Measurements from ENCODE around the gene OR2A7. TPM values are rescaled to one million over a fixed set of nuclear protein-coding genes. Genes with fewer than 3 reads are reported as not detected.
"Not testable (repeated sequence)": the region's sequence is repeated elsewhere in the genome, so short reads cannot be mapped to it uniquely, and the experiment has no call there.

OR2A7 gene
- total and polyA plus RNA-seq, 2 donors (not counting 1 experiment from before 2014, with no cell fraction given): 0.39 to 0.50 TPM

DNA sequence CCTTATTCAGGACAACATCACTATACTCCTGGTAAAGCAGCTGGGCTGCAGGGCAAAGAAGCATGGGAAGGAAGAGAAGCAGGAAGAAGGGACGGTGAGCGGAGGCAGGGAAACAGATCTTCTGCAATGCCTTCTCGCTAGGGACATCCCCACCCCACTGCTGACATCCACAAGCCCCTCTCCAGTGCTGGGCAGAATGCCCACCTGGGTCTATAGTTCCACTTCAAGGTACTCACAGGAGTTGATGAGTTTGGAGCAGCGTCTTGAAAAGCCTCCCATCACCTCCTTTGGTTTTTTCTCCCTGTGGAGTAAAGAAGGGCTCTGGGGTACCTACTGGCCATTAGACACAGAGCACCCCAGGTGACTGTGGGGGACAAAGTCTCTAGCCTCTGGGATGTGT lies 17.9 kb upstream of the OR2A7 start:
- not testable (repeated sequence) for H3K27me3 ChIP-seq (ENCODE audit: control insufficient read depth, insufficient read depth, low read length); H3K36me3 ChIP-seq (ENCODE audit: control insufficient read depth, insufficient read depth, low read length); H3K4me3 ChIP-seq (replicated peaks in 1 of 4; ENCODE audit: control extremely low read depth in 1 of 4, insufficient read depth in 1 of 4, low read depth in 3 of 4, low read length in 4 of 4); H4K20me1 ChIP-seq (ENCODE audit: control insufficient read depth, extremely low read depth, insufficient read depth, low read length); H3K4me2 ChIP-seq (ENCODE audit: extremely low read depth, insufficient read depth, low read length); H3K9me3 ChIP-seq (ENCODE audit: control insufficient read depth, insufficient read depth, low read depth, low read length); H3K79me2 ChIP-seq (ENCODE audit: control insufficient read depth, insufficient read depth, low read length); H3K9ac ChIP-seq (ENCODE audit: insufficient read depth, low read length); DNase-seq (ENCODE audit: low read depth in 2 of 2); H3K27ac ChIP-seq (ENCODE audit: insufficient read depth, low read length); H2AFZ ChIP-seq (ENCODE audit: low read length); H3K4me1 ChIP-seq (ENCODE audit: control insufficient read depth, extremely low read depth, insufficient read depth, low read length)

DNA sequence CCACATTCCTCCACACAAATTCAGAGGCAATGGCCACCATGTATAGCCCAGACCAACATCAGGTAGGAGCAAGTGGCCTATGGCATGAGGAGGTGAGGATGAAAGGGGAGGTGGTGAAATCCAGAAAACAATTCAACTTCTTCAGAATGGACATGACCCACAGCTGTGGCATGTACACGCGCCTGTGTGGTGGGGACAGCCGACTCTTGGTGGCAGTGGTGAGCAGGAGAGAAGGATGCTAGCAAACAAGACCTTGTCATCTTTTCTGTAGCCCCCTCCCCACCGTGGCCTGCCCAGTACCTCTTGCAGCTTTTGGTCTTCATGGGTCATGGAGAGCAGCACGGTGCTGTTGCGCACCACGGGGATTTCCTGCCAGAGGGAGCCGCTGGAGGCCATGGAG lies 17.4 kb upstream of the OR2A7 start:
- H3K4me2 ChIP-seq (ENCODE audit: extremely low read depth, insufficient read depth, low read length); DNase-seq (ENCODE audit: low read depth in 2 of 2); H3K27ac ChIP-seq (ENCODE audit: insufficient read depth, low read length); H3K27me3 ChIP-seq (ENCODE audit: control insufficient read depth, insufficient read depth, low read length); H3K4me3 ChIP-seq (replicated peaks in 1 of 4; ENCODE audit: control extremely low read depth in 1 of 4, insufficient read depth in 1 of 4, low read depth in 3 of 4, low read length in 4 of 4); H3K9me3 ChIP-seq (ENCODE audit: control insufficient read depth, insufficient read depth, low read depth, low read length); H3K9ac ChIP-seq (ENCODE audit: insufficient read depth, low read length); H3K36me3 ChIP-seq (ENCODE audit: control insufficient read depth, insufficient read depth, low read length); H3K4me1 ChIP-seq (ENCODE audit: control insufficient read depth, extremely low read depth, insufficient read depth, low read length); H4K20me1 ChIP-seq (ENCODE audit: control insufficient read depth, extremely low read depth, insufficient read depth, low read length); H2AFZ ChIP-seq (ENCODE audit: low read length); H3K79me2 ChIP-seq (ENCODE audit: control insufficient read depth, insufficient read depth, low read length): not testable (repeated sequence)

DNA sequence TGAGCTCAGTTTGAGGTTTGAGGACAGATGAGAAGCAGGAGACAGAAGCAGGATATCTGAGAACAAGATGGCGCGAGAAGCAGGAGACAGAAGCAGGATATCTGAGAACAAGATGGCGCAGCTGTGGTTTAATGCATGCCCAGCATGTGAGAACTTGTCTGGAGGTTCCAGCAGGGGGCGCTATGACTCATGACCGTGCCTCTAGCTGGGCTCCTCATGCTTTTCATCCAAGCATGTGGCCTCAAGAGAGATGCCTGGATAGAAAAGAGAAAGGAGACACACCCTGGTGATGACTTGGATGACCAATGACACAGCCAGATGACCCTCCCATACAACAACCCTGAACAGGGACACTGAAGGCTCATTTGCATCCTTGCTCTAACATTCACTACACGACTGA lies 15.4 kb upstream of the OR2A7 start:
- H3K27ac ChIP-seq (ENCODE audit: insufficient read depth, low read length); H3K27me3 ChIP-seq (ENCODE audit: control insufficient read depth, insufficient read depth, low read length); H3K9me3 ChIP-seq (ENCODE audit: control insufficient read depth, insufficient read depth, low read depth, low read length); H3K9ac ChIP-seq (ENCODE audit: insufficient read depth, low read length); DNase-seq (ENCODE audit: low read depth in 2 of 2); H3K4me3 ChIP-seq (replicated peaks in 1 of 4; ENCODE audit: control extremely low read depth in 1 of 4, insufficient read depth in 1 of 4, low read depth in 3 of 4, low read length in 4 of 4); H4K20me1 ChIP-seq (ENCODE audit: control insufficient read depth, extremely low read depth, insufficient read depth, low read length); H3K4me2 ChIP-seq (ENCODE audit: extremely low read depth, insufficient read depth, low read length); H2AFZ ChIP-seq (ENCODE audit: low read length); H3K36me3 ChIP-seq (ENCODE audit: control insufficient read depth, insufficient read depth, low read length); H3K4me1 ChIP-seq (ENCODE audit: control insufficient read depth, extremely low read depth, insufficient read depth, low read length); H3K79me2 ChIP-seq (ENCODE audit: control insufficient read depth, insufficient read depth, low read length): not testable (repeated sequence)

DNA sequence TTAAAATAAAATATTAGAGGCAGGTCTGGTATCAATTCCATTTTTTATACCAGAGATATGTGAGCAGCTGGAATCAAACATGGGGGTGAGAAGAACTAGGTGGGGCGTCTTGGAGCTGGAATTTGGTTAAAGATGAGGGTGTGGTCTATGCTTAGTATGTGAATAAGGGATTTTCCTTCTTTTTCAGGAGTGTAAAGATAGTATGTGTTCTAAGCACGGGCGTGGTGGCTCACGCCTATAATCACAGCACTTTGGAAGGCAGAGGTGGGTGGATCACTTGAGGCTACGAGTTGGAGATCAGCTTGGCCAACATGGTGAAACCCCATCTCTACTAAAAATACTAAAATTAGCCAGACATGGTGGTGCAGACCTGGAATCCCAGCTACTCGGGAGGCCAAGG lies 10.7 kb upstream of the OR2A7 start:
- H3K4me1 ChIP-seq (ENCODE audit: control insufficient read depth, extremely low read depth, insufficient read depth, low read length); H3K79me2 ChIP-seq (ENCODE audit: control insufficient read depth, insufficient read depth, low read length); H3K36me3 ChIP-seq (ENCODE audit: control insufficient read depth, insufficient read depth, low read length); H3K9me3 ChIP-seq (ENCODE audit: control insufficient read depth, insufficient read depth, low read depth, low read length); DNase-seq (ENCODE audit: low read depth in 2 of 2); H3K27me3 ChIP-seq (ENCODE audit: control insufficient read depth, insufficient read depth, low read length); H3K4me2 ChIP-seq (ENCODE audit: extremely low read depth, insufficient read depth, low read length); H3K27ac ChIP-seq (ENCODE audit: insufficient read depth, low read length); H3K4me3 ChIP-seq (replicated peaks in 1 of 4; ENCODE audit: control extremely low read depth in 1 of 4, insufficient read depth in 1 of 4, low read depth in 3 of 4, low read length in 4 of 4); H2AFZ ChIP-seq (ENCODE audit: low read length); H3K9ac ChIP-seq (ENCODE audit: insufficient read depth, low read length); H4K20me1 ChIP-seq (ENCODE audit: control insufficient read depth, extremely low read depth, insufficient read depth, low read length): not testable (repeated sequence)

DNA sequence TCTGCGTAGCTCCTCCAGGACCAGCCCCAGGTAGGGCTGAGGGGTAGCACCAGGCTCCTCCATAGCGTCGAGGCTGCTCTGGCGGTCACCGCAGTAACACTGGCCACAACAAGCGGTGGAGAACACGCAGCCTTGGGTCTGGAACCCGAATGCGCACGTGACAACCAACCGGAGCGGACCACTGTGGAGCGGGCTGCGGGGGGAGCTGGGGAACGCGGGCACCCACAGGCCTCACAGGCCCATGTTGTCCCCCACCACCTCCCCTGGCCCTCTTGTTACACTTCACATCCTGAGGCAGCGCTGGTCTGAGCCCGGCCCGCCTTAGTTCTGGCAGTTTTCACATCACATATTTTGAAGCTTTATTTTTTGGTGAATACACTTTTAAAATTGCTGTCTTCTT lies 4.6 kb upstream of the OR2A7 start, which contains the start of gene CTAGE8:
TSS of gene CTAGE8 (minus strand) at position 101 of the 400 bp plus-strand sequence. CDS start at position 63, 38 bp downstream.
- H3K4me2 ChIP-seq (ENCODE audit: extremely low read depth, insufficient read depth, low read length); H3K4me1 ChIP-seq (ENCODE audit: control insufficient read depth, extremely low read depth, insufficient read depth, low read length); H3K9me3 ChIP-seq (ENCODE audit: control insufficient read depth, insufficient read depth, low read depth, low read length); H3K36me3 ChIP-seq (ENCODE audit: control insufficient read depth, insufficient read depth, low read length); H4K20me1 ChIP-seq (ENCODE audit: control insufficient read depth, extremely low read depth, insufficient read depth, low read length); H3K79me2 ChIP-seq (ENCODE audit: control insufficient read depth, insufficient read depth, low read length); H3K27me3 ChIP-seq (ENCODE audit: control insufficient read depth, insufficient read depth, low read length); H2AFZ ChIP-seq (ENCODE audit: low read length); H3K4me3 ChIP-seq (replicated peaks in 1 of 4; ENCODE audit: control extremely low read depth in 1 of 4, insufficient read depth in 1 of 4, low read depth in 3 of 4, low read length in 4 of 4); H3K27ac ChIP-seq (ENCODE audit: insufficient read depth, low read length); H3K9ac ChIP-seq (ENCODE audit: insufficient read depth, low read length); DNase-seq (ENCODE audit: low read depth in 2 of 2): not testable (repeated sequence)

DNA sequence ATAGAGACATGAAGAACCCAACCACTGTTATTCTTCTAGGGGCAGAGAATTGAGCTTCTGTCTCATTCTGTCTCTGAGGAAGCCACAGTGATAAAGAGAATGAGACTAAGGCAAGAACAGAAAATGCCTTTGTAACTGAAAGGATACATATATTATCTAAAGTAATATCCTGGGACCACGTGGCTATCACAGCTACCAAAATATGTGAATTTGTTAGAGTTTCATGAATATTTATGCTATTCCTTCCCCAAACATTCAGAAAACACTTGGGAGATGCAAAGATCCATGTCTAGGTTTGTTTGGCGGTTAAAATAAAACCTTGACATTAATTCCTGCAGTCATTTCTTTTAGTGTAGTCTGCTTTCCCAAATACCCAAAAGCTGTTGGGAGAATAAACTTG lies 2.5 kb downstream of the OR2A7 start:
- not testable (repeated sequence) for H3K4me3 ChIP-seq (replicated peaks in 1 of 4; ENCODE audit: control extremely low read depth in 1 of 4, insufficient read depth in 1 of 4, low read depth in 3 of 4, low read length in 4 of 4); H3K4me1 ChIP-seq (ENCODE audit: control insufficient read depth, extremely low read depth, insufficient read depth, low read length); H3K36me3 ChIP-seq (ENCODE audit: control insufficient read depth, insufficient read depth, low read length); H3K4me2 ChIP-seq (ENCODE audit: extremely low read depth, insufficient read depth, low read length); DNase-seq (ENCODE audit: low read depth in 2 of 2); H3K79me2 ChIP-seq (ENCODE audit: control insufficient read depth, insufficient read depth, low read length); H2AFZ ChIP-seq (ENCODE audit: low read length); H3K9me3 ChIP-seq (ENCODE audit: control insufficient read depth, insufficient read depth, low read depth, low read length); H3K9ac ChIP-seq (ENCODE audit: insufficient read depth, low read length); H3K27ac ChIP-seq (ENCODE audit: insufficient read depth, low read length); H4K20me1 ChIP-seq (ENCODE audit: control insufficient read depth, extremely low read depth, insufficient read depth, low read length); H3K27me3 ChIP-seq (ENCODE audit: control insufficient read depth, insufficient read depth, low read length)

DNA sequence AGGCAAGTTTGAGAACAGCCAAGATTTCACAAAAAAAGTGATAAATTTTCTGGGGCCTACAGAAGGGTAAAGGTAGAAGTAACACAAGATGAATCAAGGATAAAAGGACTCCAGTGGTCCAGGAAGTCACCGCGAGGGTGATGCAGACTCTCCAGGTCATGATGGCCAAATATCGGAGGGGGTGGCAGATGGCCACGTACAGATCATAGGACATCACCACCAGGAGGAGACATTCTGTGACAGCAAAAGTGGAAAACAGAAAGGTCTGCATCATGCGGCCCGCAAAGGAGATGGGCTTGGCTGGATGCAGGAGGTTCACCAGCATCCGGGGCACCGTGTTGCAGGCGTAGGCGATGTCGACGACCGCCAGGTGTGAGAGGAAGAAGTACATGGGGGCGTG lies 5.5 kb downstream of the OR2A7 start:
- not testable (repeated sequence) for H3K4me1 ChIP-seq (ENCODE audit: control insufficient read depth, extremely low read depth, insufficient read depth, low read length); H3K4me2 ChIP-seq (ENCODE audit: extremely low read depth, insufficient read depth, low read length); H2AFZ ChIP-seq (ENCODE audit: low read length)

More for the DNA sequence above, 5.5 kb downstream of the OR2A7 start:
- H3K27me3 ChIP-seq (ENCODE audit: control insufficient read depth, insufficient read depth, low read length); H4K20me1 ChIP-seq (ENCODE audit: control insufficient read depth, extremely low read depth, insufficient read depth, low read length); H3K4me3 ChIP-seq (replicated peaks in 1 of 4; ENCODE audit: control extremely low read depth in 1 of 4, insufficient read depth in 1 of 4, low read depth in 3 of 4, low read length in 4 of 4); H3K27ac ChIP-seq (ENCODE audit: insufficient read depth, low read length); H3K9ac ChIP-seq (ENCODE audit: insufficient read depth, low read length); H3K9me3 ChIP-seq (ENCODE audit: control insufficient read depth, insufficient read depth, low read depth, low read length); H3K79me2 ChIP-seq (ENCODE audit: control insufficient read depth, insufficient read depth, low read length); H3K36me3 ChIP-seq (ENCODE audit: control insufficient read depth, insufficient read depth, low read length); DNase-seq (ENCODE audit: low read depth in 2 of 2): not testable (repeated sequence)
